HEK293 (cell line): ENCODE results near the gene TMEM236.

Experiments
- CTCF ChIA-PET: fragments of 350-600 bp; formaldehyde crosslinking; extraction: SDS; loops from one replicate; lab custom pipeline; 2021; ENCODE audit warnings: antibody characterized with exemption; lab: Yijun Ruan, JAX
- POLR2A ChIA-PET: fragments of 300-600 bp; formaldehyde crosslinking; extraction: SDS; loops from one replicate; lab custom pipeline; 2020; ENCODE audit warnings: antibody characterized with exemption, inconsistent platforms; lab: Yijun Ruan, JAX
- H3K27ac ChIP-seq: fragments of 200-500 bp; sonication (Bioruptor generic); 2 replicates; pipeline ENCODE4 v1.5.1; 2014; ENCODE audit warnings: low read depth, low read length, control low read depth, inconsistent platforms; ENCODE audit errors: extremely low read depth
- H3K36me3 ChIP-seq, 2 experiments: fragments of 200-500 bp in 1 of 2; sonication (Bioruptor generic) in 1 of 2; 1 replicate in 1 of 2; 2 replicates in 1 of 2; pipeline ENCODE4 v1.5.1; 2014 to 2017; ENCODE audit warnings: inconsistent platforms in 2 of 2, low read length in 2 of 2; ENCODE audit not compliant: control insufficient read depth in 2 of 2, insufficient read depth in 1 of 2
- H3K4me1 ChIP-seq: fragments of 200-500 bp; sonication (Bioruptor generic); 2 replicates; pipeline ENCODE4 v1.5.1; 2014; ENCODE audit warnings: mild to moderate bottlenecking, low read length, inconsistent platforms; ENCODE audit not compliant: control insufficient read depth, insufficient read depth
- H3K4me3 ChIP-seq: 2 replicates; pipeline ENCODE4 v1.5.1; 2011; ENCODE audit warnings: low read depth, mild to moderate bottlenecking, control low read depth, low read length, moderate library complexity
- H3K9me3 ChIP-seq: fragments of 200-500 bp; sonication (Bioruptor generic); 2 replicates; pipeline ENCODE4 v1.5.1; 2014; ENCODE audit warnings: low read depth, low read length, inconsistent platforms; ENCODE audit not compliant: control insufficient read depth, insufficient read depth
- ZBTB20 ChIP-seq: fragments of 450-650 bp; formaldehyde crosslinking; IDR thresholded peaks from 2 replicates; pipeline ENCODE4 v1.5.1; 2016; ENCODE audit warnings: missing biosample characterization, missing genetic modification characterization
- ZBTB8A ChIP-seq: fragments of 450-650 bp; formaldehyde crosslinking; IDR thresholded peaks from 2 replicates; pipeline ENCODE4 v1.5.1; 2016; ENCODE audit warnings: missing biosample characterization, missing genetic modification characterization
- ZIC2 ChIP-seq: fragments of 450-650 bp; formaldehyde crosslinking; IDR thresholded peaks from 2 replicates; pipeline ENCODE4 v1.5.1; 2016; ENCODE audit warnings: missing biosample characterization, missing genetic modification characterization
- ZNF132 ChIP-seq: fragments of 450-650 bp; formaldehyde crosslinking; IDR thresholded peaks from 2 replicates; pipeline ENCODE4 v1.5.1; 2017; ENCODE audit warnings: missing biosample characterization, missing genetic modification characterization, borderline replicate concordance
- ZNF157 ChIP-seq: fragments of 450-650 bp; formaldehyde crosslinking; IDR thresholded peaks from 2 replicates; pipeline ENCODE4 v1.5.1; 2016; ENCODE audit warnings: missing biosample characterization, missing genetic modification characterization
- ZNF16 ChIP-seq: fragments of 450-650 bp; formaldehyde crosslinking; IDR thresholded peaks from 2 replicates; pipeline ENCODE4 v1.5.1; 2016; ENCODE audit warnings: low read depth, missing biosample characterization, missing genetic modification characterization
- ZNF184 ChIP-seq: fragments of 450-650 bp; IDR thresholded peaks from 2 replicates; pipeline ENCODE4 v1.5.1; 2018; ENCODE audit warnings: missing biosample characterization, mild to moderate bottlenecking, missing genetic modification characterization
- ZNF211 ChIP-seq: fragments of 450-650 bp; formaldehyde crosslinking; IDR thresholded peaks from 2 replicates; pipeline ENCODE4 v1.5.1; 2016; ENCODE audit warnings: low read depth, missing biosample characterization, missing genetic modification characterization
- ZNF239 ChIP-seq: fragments of 450-650 bp; formaldehyde crosslinking; IDR thresholded peaks from 2 replicates; pipeline ENCODE4 v1.5.1; 2016; ENCODE audit warnings: missing biosample characterization, missing genetic modification characterization
- ZNF302 ChIP-seq: fragments of 450-650 bp; formaldehyde crosslinking; IDR thresholded peaks from 2 replicates; pipeline ENCODE4 v1.5.1; 2016; ENCODE audit warnings: missing biosample characterization, missing genetic modification characterization, low read depth
- ZNF549 ChIP-seq: fragments of 450-650 bp; IDR thresholded peaks from 2 replicates; pipeline ENCODE4 v1.5.1; 2018; ENCODE audit warnings: missing biosample characterization, missing genetic modification characterization, mild to moderate bottlenecking, inconsistent platforms, moderate library complexity
- ZNF555 ChIP-seq: fragments of 450-650 bp; formaldehyde crosslinking; conservative IDR thresholded peaks from 2 replicates; pipeline ENCODE4 v1.5.1; 2017; ENCODE audit warnings: missing biosample characterization, mild to moderate bottlenecking, missing genetic modification characterization, inconsistent platforms
- ZNF571 ChIP-seq: fragments of 450-650 bp; formaldehyde crosslinking; IDR thresholded peaks from 2 replicates; pipeline ENCODE4 v1.5.0; 2017; ENCODE audit warnings: missing biosample characterization, missing genetic modification characterization
- ZNF624 ChIP-seq: fragments of 450-650 bp; formaldehyde crosslinking; IDR thresholded peaks from 2 replicates; pipeline ENCODE4 v1.5.1; 2017; ENCODE audit warnings: missing biosample characterization, missing genetic modification characterization
- ZNF830 ChIP-seq: fragments of 450-650 bp; IDR thresholded peaks from 2 replicates; pipeline ENCODE4 v1.5.0; 2018; ENCODE audit warnings: missing biosample characterization, missing genetic modification characterization, low read depth, mild to moderate bottlenecking, moderate library complexity
- ZSCAN23 ChIP-seq: fragments of 450-650 bp; formaldehyde crosslinking; IDR thresholded peaks from 2 replicates; pipeline ENCODE4 v1.5.1; 2016; ENCODE audit warnings: missing biosample characterization, missing genetic modification characterization
- TF ChIP-seq, protein P1 (sequence below): fragments of 450-650 bp; formaldehyde crosslinking; IDR thresholded peaks from 2 replicates; pipeline ENCODE4 v1.5.1; 2017; ENCODE audit warnings: missing biosample characterization, missing genetic modification characterization
- TF ChIP-seq, protein P2 (sequence below): fragments of 450-650 bp; formaldehyde crosslinking; IDR thresholded peaks from 2 replicates; pipeline ENCODE4 v1.5.1; 2016; ENCODE audit warnings: missing biosample characterization, missing genetic modification characterization
- TF ChIP-seq, protein P3 (sequence below): fragments of 450-650 bp; formaldehyde crosslinking; IDR thresholded peaks from 2 replicates; pipeline ENCODE4 v1.5.1; 2016; ENCODE audit warnings: missing biosample characterization, missing genetic modification characterization, borderline replicate concordance

Gene TMEM236

DNA sequence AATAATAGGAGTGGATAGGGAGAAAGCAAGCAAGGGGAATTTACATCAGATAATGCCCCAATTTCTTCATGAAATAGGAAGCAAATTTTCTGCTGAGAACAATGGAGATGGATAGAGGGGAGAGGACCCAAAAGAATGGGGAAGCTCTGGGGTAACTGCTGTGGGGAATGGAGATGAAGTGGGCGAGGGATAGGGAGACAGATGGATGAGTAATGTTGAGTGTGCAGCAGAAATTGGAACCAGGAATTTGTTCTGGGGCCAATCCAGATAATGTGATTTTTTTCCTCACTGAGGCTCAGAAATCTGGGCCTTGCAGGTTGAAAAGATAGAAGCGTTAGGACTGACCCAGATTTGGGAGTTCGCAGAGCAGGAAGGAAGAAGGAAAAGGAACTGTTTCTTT, 32.7 kb downstream of the TMEM236 start:
- Histone ChIP-seq H3K9me3 (no peaks in the 10 kb centered on the region), H3K4me1 (no peaks in the 10 kb centered on the region), H3K4me3 (no peak overlapping the region), H3K36me3 (no peaks in the 10 kb centered on the region), H3K27ac (no peak overlapping the region)
- POLR2A ChIA-PET = no interaction called here
- CTCF ChIA-PET = interaction anchor here (0.6 to 0.7 kb wide), 2 partner anchors 11 to 316 kb away, joined by 3 read pairs; no protein-coding TSS in a partner anchor
- no peak for TF ChIP-seq ZNF132 (tag by site-specific recombination)
- no peak for TF ChIP-seq ZNF184 (tag by site-specific recombination)

DNA sequence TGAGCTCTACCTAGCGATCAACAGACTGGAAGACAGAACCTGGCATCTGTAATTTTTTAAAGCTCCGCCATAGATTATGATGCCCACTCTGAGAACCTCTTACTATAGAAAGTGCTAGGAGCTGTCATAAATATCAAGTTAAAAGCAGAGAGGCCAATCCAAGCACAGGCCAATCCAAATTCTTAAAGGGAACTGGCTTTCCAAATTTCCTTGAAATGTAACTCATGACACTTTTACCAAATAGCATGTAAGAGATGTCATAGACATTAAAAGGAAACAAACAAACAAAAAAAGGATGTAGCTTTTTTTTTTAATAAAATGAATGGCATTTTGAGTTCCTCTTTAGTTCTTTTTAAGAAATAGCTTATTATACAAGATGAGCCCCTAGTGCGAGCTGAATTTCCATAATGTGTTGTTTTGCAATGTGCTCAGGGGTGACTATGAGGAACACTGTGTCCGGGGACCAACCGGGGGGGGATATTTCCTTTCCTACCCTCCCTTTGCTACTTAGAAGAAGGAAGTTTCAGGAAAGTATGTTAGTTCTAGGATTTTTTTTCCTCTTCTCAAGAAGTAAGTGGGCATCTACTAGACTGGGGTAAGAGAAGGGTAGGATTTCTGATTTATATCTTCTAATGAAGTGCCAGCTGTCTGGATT, 33.4 kb downstream of the TMEM236 start:
- TF ChIP-seq ZNF555 (tag by site-specific recombination) = no peak
- TF ChIP-seq, protein P1, sequence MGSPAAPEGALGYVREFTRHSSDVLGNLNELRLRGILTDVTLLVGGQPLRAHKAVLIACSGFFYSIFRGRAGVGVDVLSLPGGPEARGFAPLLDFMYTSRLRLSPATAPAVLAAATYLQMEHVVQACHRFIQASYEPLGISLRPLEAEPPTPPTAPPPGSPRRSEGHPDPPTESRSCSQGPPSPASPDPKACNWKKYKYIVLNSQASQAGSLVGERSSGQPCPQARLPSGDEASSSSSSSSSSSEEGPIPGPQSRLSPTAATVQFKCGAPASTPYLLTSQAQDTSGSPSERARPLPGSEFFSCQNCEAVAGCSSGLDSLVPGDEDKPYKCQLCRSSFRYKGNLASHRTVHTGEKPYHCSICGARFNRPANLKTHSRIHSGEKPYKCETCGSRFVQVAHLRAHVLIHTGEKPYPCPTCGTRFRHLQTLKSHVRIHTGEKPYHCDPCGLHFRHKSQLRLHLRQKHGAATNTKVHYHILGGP (tag by site-specific recombination) = no peak
- no peak for TF ChIP-seq ZNF302 (tag by site-specific recombination)
- TF ChIP-seq ZNF571 (tag by site-specific recombination) = no peak
- no peak for TF ChIP-seq ZIC2
- no peak for TF ChIP-seq ZNF549 (tag by site-specific recombination)
- Histone ChIP-seq H3K4me1 (no peaks in the 10 kb centered on the region), H3K9me3 (no peaks in the 10 kb centered on the region), H3K4me3 (no peak overlapping the region), H3K36me3 (no peaks in the 10 kb centered on the region), H3K27ac (no peak overlapping the region)
- ChIA-PET CTCF (interaction anchor here (0.6 to 0.7 kb wide), 3 partner anchors 10 to 315 kb away, joined by 3 read pairs; no protein-coding TSS in a partner anchor), POLR2A (no interaction called here)

DNA sequence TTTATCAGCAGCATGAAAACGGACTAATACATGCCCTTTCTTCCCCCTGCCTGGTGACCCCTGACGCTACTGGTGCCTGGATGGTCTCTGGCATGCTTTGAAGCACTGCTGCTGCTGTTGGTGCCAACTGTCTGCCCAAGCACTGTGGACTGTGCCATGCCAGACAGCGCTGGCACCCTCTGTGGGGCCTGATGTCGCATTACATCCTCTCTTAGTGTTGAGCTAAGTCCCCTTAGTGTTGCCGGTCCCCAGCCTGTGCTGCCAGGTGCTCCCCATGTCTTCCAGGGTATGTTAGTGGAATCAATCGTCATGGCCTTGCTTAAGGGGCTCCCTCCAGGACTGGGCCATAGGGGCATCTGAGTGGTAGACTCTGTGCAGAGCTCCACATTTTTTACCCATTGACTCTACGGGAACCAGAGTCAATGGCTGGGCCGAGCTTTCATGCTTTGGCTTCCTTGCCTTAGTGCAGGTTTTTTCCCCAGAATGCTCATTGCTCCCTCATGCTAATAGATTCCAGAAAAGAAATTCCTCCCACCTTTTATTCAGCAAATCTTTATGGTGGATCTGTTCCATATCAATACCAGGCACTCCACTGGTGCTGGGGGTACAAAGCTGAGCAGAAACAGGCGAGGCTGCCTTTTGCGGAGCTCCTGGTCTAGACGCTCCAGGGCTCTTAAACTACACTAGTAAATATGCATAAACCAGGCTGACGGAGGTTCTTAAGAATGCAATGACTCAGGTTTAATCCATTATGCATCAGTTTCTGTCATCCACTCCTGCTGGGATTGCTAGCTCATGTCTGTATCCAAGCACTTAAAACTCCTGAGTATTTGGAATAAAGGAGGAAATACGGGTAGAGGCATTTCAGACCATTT, 35.3 kb downstream of the TMEM236 start:
- Histone ChIP-seq H3K4me3 (no peak overlapping the region), H3K4me1 (no peaks in the 10 kb centered on the region), H3K36me3 (no peaks in the 10 kb centered on the region)
- TF ChIP-seq ZNF624 (tag by site-specific recombination) = no peak
- TF ChIP-seq, all 188 proteins: peak for 0
- POLR2A ChIA-PET = interaction anchor here (0.6 kb wide), 1 partner anchor 9 kb away, joined by 3 read pairs; no protein-coding TSS in a partner anchor
- Histone ChIP-seq H3K9me3 (no peaks in the 10 kb centered on the region), H3K27ac (no peak overlapping the region)
- CTCF ChIA-PET = no interaction called here

DNA sequence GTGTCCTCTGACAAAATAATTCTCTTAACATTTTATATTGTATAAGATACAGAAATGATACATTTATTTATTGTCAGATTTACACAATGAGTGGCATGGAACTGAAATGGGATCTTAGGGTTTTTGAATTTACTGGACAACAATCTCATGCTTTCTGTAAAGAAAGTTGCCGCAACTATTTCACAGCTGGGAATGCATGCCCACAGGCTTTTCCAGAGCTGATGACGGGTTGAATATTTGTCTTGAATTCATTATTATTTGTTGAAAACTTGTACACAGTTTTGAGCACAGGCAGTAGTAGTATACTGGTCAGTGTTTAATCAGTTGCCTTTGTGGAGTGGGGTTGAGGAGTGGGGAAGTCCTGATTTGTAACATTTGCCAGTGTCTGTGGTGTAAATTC, 36.6 kb downstream of the TMEM236 start:
- TF ChIP-seq ZNF830 (tag by site-specific recombination) (no peak), ZNF239 (no peak), ZNF157 (tag by site-specific recombination) (no peak), ZBTB20 (no peak), ZBTB8A (tag by site-specific recombination) (no peak), ZSCAN23 (tag by site-specific recombination) (no peak), ZNF16 (no peak), ZNF211 (tag by site-specific recombination) (no peak), ZNF302 (tag by site-specific recombination) (no peak)
- TF ChIP-seq, protein P2, sequence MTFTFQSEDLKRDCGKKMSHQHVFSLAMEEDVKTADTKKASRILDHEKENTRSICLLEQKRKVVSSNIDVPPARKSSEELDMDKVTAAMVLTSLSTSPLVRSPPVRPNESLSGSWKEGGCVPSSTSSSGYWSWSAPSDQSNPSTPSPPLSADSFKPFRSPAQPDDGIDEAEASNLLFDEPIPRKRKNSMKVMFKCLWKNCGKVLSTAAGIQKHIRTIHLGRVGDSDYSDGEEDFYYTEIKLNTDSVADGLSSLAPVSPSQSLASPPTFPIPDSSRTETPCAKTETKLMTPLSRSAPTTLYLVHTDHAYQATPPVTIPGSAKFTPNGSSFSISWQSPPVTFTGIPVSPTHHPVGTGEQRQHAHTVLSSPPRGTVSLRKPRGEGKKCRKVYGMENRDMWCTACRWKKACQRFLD (tag by site-specific recombination) = no peak
- TF ChIP-seq, protein P3, sequence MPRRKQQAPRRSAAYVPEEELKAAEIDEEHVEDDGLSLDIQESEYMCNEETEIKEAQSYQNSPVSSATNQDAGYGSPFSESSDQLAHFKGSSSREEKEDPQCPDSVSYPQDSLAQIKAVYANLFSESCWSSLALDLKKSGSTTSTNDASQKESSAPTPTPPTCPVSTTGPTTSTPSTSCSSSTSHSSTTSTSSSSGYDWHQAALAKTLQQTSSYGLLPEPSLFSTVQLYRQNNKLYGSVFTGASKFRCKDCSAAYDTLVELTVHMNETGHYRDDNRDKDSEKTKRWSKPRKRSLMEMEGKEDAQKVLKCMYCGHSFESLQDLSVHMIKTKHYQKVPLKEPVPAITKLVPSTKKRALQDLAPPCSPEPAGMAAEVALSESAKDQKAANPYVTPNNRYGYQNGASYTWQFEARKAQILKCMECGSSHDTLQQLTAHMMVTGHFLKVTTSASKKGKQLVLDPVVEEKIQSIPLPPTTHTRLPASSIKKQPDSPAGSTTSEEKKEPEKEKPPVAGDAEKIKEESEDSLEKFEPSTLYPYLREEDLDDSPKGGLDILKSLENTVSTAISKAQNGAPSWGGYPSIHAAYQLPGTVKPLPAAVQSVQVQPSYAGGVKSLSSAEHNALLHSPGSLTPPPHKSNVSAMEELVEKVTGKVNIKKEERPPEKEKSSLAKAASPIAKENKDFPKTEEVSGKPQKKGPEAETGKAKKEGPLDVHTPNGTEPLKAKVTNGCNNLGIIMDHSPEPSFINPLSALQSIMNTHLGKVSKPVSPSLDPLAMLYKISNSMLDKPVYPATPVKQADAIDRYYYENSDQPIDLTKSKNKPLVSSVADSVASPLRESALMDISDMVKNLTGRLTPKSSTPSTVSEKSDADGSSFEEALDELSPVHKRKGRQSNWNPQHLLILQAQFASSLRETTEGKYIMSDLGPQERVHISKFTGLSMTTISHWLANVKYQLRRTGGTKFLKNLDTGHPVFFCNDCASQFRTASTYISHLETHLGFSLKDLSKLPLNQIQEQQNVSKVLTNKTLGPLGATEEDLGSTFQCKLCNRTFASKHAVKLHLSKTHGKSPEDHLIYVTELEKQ (tag by site-specific recombination) = no peak
- H3K4me1 ChIP-seq = no peaks in the 10 kb centered on the region
- ChIA-PET POLR2A (no interaction called here), CTCF (interaction anchor here (0.6 kb wide), 1 partner anchor 1706 kb away, joined by 5 read pairs; no protein-coding TSS in a partner anchor)
- no peaks in the 10 kb centered on the region for H3K9me3 ChIP-seq
- H3K4me3 ChIP-seq = no peak overlapping the region
- no peak overlapping the region for H3K27ac ChIP-seq
- H3K36me3 ChIP-seq = no peaks in the 10 kb centered on the region
